ENCODE data around the gene ZNF442.
A peak's percentile ranks its signal among the peaks of the same experiment; 100 is the strongest.
"Not testable (repeated sequence)": the region's sequence is repeated elsewhere in the genome, so short reads cannot be mapped to it uniquely, and the experiment has no call there.

The ZNF442 gene

DNA sequence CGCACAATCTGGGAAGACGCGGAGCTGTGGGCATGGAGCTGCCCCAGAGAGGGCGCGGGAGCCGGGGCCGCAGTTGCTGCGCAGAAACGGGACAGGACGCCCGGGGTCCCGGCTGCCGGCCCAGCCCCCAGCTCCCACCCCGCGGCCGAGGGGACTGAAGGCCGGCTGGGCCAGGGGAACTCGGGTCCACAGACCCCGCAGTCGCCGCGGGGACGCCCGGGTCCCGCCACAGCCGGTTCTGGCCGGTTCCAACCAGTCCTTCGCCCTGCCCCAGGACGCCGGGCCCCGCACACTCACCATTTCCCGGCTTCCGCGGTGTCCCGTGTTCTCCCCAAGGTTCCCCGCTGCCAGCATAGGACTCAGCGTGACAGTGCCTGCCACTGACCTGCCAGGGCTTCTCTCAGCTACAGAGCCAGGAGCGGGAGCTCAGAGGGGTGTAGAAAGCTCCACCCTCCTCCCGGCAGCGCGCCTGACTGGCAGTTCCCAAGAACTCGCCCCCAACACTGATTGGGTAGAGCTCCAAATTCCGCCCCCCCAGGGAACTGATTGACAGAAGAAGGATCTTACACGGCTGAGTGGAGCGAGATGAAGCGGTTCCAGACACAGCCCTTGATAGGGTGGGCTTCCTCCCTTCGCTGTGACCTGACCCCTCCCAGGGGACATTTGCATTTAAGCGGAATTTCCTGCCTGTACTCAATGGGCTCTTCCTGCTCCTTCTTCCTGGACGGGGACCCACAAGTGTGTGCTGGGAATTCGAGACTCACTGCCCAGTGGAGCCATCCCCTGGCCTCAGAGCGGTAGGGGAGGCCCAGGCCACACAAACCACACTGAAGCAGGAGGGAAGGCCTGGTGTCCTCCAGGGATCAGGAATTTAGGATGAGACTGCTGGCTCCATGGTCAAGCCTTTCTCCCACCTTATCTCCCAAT is at the start of gene ZNF442:
Gene ZNF442, minus strand, starts transcription at position 448 of the 927 bp plus-strand sequence. CDS start 2,052 bp downstream, outside the sequence.
- DNase-seq: peak; percentile 82

DNA sequence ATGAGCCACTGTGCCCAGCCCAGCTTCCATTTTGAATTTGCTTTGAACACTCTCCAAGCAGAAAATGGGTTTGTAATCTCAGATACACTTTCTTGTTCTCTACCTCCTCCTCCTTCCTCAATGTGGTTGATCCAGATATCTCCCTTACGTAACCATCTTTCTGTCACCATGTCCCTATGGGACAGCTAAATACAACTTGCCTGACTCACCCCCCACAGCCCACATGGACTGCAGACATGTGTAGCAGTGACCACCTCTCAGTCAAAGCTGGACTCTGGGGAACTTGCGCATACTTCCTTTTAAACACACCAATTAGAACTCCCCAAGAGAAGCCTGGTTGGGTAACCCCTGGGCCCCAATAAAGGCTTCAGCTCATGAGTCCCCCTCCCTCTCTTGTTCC is 46.4 kb upstream of the ZNF442 start:
- DNase-seq: no peak

- DNase-seq: peak; percentile 84
Observed at GRCh38 chr19:12400633-12401502, 35.4 kb upstream of the ZNF442 start, which contains the start of gene ZNF799. ZNF799 (minus strand) TSS chr19:12401271; CDS start chr19:12401070, 201 bp downstream.

GRCh38 chr19:12399901-12400632 is 34.6 kb upstream of the ZNF442 start:
- peak; percentile 40 for DNase-seq

- not testable (repeated sequence) for DNase-seq
Observed at GRCh38 chr19:12391148-12391547, 25.7 kb upstream of the ZNF442 start.

DNA sequence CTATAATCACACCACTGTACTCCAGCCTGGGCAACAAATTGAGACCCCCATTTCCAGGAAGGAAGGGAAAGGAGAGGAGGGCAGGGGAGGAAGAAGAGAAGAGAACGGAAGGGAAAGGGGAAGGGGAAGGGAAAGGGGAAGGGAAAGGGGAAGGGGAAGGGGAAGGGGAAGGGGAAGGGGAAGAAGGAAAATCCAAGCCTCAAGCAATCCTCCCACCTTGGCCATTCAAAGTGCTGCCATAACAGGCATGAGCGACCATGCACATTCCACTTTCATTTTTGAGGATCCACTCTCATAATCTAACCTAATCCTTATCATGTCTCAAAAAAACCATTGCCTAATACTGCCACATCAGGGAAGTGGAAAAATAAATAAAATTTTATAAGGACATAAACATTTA is 20.9 kb upstream of the ZNF442 start:
- DNase-seq: not testable (repeated sequence)

- DNase-seq: no peak
Observed at GRCh38 chr19:12380444-12380737, 14.9 kb upstream of the ZNF442 start.

GRCh38 chr19:12379732-12380443 is 14.4 kb upstream of the ZNF442 start:
- no peak for DNase-seq

DNA sequence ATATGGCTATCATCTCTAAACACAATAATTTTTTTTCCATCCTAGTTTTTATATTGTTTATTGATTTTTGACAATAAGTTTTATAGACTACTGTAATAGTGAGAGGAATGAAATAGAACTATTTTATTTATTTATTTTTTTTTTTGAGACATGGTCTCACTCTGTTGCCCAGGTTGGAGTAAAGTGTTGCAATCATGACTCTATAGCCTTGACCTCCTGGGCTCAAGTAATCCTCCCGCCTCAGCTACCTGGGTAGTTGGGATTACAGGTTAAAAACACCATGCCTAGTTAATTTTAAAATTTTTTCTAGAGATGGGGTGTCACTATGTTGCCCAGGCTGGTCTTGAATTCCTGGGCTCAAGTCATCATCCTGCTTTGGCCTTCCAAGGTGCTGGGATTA is 8.5 kb upstream of the ZNF442 start:
- DNase-seq: no peak

DNA sequence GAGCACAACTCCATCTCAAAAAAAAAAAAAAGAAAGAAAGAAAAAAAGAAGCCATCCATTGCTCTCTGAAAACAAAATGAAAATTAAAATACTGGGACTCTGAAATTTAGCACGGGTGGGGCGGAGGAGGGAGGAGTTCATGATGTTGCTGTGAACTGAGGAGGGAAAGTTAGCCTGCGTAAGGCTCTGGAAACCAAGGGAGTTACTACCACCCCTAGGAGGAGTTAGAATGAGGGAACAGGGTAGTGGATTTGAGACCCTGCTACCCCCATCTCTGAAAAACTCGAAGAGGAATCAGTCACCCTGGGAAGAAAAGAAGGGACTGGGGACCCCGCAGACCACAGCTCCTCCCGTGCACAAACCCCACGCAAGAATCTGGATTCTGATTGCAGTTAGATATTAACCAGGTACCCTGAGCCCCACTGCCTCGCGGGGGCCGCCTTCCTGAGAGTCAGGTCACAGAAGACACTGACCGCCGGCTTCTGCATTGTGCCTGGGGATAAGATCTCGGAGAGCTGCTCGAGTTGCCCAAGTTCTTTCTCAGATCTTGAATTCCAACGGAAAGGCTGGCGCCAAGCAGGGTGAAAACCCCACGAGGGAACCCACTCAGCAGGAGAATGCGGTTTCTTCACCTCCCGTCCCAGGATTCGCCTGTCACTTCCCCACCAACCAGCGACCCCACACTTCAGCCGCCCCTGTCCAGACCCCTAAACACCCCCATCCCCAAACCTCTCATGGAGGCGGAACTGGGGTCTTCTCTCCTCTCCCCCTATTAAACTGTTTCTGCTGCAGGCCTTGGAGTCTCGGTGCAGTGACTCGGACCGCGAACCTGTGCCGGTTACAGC is 870 bp downstream of the ZNF442 start:
- DNase-seq: peak; percentile 1

DNA sequence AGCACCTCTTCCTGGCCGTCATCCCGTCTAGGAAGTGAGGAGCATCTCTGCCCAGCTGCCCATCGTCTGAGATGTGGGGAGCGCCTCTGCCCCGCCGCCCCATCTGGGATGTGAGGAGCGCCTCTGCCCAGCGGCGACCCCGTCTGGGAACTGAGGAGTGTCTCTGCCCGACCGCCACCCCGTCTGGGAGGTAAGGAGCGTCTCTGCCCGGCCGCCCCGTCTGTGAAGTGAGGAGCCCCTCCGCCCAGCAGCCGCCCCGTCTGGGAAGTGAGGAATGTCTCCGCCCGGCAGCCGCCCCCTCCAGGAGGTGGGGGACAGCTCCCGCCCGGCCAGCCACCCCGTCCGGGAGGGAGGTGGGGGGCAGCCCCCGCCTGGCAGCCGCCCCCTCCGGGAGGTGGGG is 3.2 kb downstream of the ZNF442 start:
- DNase-seq: not testable (repeated sequence)

- no peak for DNase-seq
Observed at GRCh38 chr19:12353375-12353774, 12.1 kb downstream of the ZNF442 start.

DNA sequence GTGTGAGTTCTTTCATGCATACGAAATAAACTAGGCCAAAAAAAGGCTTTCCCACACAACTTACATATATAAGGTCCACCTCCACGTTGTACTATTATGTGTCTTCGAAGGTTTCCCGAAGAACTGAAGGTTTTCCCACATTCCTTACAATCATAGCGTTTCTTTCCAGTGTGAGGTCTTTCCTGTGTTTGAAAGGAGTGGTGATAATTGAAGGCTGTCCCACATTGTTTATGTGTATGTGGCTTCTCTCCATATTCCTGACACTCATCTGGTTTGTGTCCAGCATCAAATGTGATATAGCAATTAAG is 14.6 kb downstream of the ZNF442 start:
- no peak for DNase-seq

DNA sequence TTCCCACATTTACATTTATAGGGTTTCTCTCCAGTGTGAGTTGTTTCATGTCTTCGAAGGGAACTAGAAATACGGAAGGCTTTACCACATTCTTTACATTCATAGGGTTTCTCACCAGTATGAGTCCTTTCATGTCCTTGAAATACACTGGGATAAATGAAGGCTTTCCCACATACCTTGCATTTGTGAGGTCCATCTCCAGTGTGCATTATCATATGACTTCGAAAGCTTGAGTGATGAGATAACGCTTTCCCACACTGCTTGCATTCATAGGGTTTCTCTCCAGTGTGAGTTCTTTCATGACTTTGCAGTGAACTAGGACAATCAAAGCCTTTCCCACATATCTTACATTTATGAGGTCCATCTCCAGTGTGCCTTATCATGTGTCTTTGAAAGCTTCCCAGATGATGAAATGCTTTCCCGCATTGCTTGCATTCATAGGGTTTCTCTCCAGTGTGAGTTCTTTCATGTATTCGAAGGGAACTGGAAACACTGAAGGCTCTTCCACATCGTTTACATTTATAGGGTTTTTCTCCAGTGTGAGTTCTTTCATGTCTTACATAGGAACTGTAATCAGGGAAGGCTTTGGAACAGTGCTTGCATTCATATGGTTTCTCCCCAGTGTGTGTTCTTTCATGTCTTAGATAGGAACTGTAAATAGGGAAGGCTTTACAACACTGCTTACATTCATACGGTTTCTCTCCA is 15.1 kb downstream of the ZNF442 start:
- no peak for DNase-seq

DNA sequence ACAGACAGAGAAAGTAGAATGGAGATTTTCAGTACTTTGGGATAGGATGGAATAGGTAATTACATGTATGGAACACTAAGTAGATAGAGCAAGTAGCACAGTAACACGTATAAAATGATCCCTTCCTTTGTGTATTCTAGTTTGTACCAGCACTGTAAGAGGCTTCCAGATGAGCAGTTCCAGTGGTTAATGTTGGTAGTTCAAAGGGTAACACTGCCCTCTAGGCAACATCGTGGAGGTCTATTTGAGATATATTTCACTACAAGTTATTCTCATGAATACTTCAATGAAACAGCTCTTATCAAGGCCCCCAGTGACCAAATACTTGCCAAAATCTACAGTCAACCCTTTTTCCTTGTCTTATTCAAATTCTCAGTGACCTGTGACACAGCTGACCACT is 18.6 kb downstream of the ZNF442 start:
- peak; percentile 7 for DNase-seq

DNA sequence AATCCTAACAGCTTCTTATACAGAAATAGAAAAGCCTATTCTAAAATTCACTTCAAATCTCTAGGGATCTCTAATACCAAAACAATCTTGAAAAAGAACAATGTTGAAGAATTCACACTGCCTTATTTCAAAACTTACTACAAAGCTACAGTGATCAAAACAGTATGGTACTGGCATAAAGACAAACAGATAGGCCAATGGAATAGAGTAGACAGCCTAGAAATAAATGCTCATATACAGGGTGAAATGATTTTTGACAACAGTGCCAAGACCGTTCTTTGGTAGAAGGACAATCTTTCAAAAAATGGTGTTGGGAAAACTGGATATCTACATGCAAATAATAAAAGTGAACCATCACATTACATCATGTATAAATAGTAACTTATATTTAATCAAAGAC is 20.3 kb downstream of the ZNF442 start:
- DNase-seq: no peak

GRCh38 chr19:12333162-12334159 is 32.0 kb downstream of the ZNF442 start, which contains the start of gene ZNF563:
ZNF563 (minus strand) TSS chr19:12333633; CDS start chr19:12333482, 151 bp downstream.
- DNase-seq: peak; percentile 99

GRCh38 chr19:12331211-12331941 is 34.1 kb downstream of the ZNF442 start:
- DNase-seq: peak; percentile 82

DNA sequence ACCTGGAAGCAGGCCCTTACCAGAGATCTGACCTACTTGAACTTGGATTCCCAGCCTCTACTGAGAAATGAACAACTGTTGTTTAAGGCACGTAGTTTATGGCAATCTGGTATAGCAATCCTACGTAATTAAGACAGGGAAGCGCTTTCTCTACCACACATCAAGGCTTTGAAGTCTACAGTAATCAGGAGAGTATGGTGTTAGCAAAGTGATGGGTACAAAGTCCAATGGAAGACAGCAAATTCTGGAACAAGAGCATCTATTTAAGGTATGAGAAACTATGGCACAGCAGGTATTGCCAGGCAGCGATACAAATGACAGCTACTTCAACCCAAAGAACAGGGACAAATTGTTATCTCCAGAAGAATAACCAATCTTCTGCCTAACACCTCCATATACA is 35.1 kb downstream of the ZNF442 start:
- DNase-seq: no peak

All from activated naive CD4-positive, alpha-beta T cell treated with Interleukin-2 at 50 U/mL for 16 hours (primary cell).